ENCODE results near the gene SMYD5. TPM values are rescaled to one million over a fixed set of nuclear protein-coding genes. Genes with fewer than 3 reads are reported as not detected.

The SMYD5 gene
- total and polyA plus RNA-seq, 2 donors (not counting 1 experiment from before 2014, with no cell fraction given), result 31.9 to 41.0 TPM

GRCh38 chr2:73176205-73176880, 37.7 kb upstream of the SMYD5 start:
- 3% methylated on average over 28 of the region's 31 CpGs for WGBS (ENCODE audit: insufficient coverage)
- H2AFZ ChIP-seq (ENCODE audit: insufficient read depth, low read depth, low read length, poor library complexity, severe bottlenecking), result peak overlapping the region; percentile 94

More at GRCh38 chr2:73176205-73176880, 37.7 kb upstream of the SMYD5 start:
- intact Hi-C loops (cut with micrococcal nuclease), result loop anchor here (2.0 to 10.0 kb wide), 4 partner anchors 14 to 1252 kb away; partner anchors contain the start of gene RAB11FIP5
- no peaks in the 10 kb centered on the region for H3K36me3 ChIP-seq (replicated peaks in 1 of 2; ENCODE audit: control extremely low read depth in 1 of 2, control insufficient read depth in 1 of 2, extremely low read depth in 1 of 2, insufficient read depth in 2 of 2, low read length in 1 of 2)
- no peaks in the 10 kb centered on the region for H3K79me2 ChIP-seq (ENCODE audit: control insufficient read depth, insufficient read depth, low read length)
- H3K4me3 Mint-ChIP-seq, result peak overlapping the region; percentile 94
- H3K4me2 ChIP-seq (replicated peaks; ENCODE audit: low read depth, low read length, poor library complexity, severe bottlenecking), result peak overlapping the region; percentile 89
- peaks cover 16% of the 10 kb centered on the region for H3K4me1 Mint-ChIP-seq
- ChIA-PET POLR2A (no interaction called here), CTCF (interaction anchor here (0.8 to 6.6 kb wide), 34 partner anchors 11 to 1478 kb away, joined by 3 to 137 read pairs (median 6); partner anchors contain the start of genes ALMS1, CCT7, EMX1 and PRADC1)
- H3K27ac ChIP-seq (ENCODE audit: low read length in 2 of 2), result peak overlapping the region in 1 of 2 donors; percentile 19
- H3K4me3 ChIP-seq (ENCODE audit: control extremely low read depth in 1 of 5, extremely low read depth in 1 of 5, insufficient read depth in 1 of 5, low read depth in 2 of 5, low read length in 4 of 5), result peak overlapping the region in 4 of 5 experiments; percentile 51 to 76 (median 68)
- no peaks in the 10 kb centered on the region for H3K9me3 ChIP-seq (ENCODE audit: control extremely low read depth in 1 of 3, control insufficient read depth in 2 of 3, insufficient read depth in 1 of 3, low read length in 2 of 3)
- no peaks in the 10 kb centered on the region for H4K20me1 ChIP-seq (ENCODE audit: control insufficient read depth, insufficient read depth, low read length, poor library complexity, severe bottlenecking)
- H3K9me3 Mint-ChIP-seq (ENCODE audit: insufficient read depth), result no peaks in the 10 kb centered on the region
- no peak for TF ChIP-seq EZH2 (IDR thresholded peaks at IDR 0.05; ENCODE audit: borderline replicate concordance, insufficient read depth, low read depth, low read length, poor library complexity, severe bottlenecking)
- no peak for TF ChIP-seq CTCF (IDR thresholded peaks at IDR 0.05)
- H3K27me3 ChIP-seq (replicated peaks in 1 of 4; ENCODE audit: control extremely low read depth in 1 of 4, control insufficient read depth in 3 of 4, insufficient read depth in 4 of 4, low read length in 3 of 4), result peaks cover 0 to 58% (median 16%) of the 10 kb centered on the region in 4 experiments
- peak overlapping the region; percentile 3 for H3K27ac Mint-ChIP-seq
- no peak for ATAC-seq (ENCODE audit: low read depth)
- peaks cover 24 to 28% of the 10 kb centered on the region in 2 donors for H3K4me1 ChIP-seq (ENCODE audit: control insufficient read depth in 2 of 2, insufficient read depth in 2 of 2, low read length in 2 of 2)
- H3K9ac ChIP-seq (ENCODE audit: low read length), result peak overlapping the region; percentile 67
- DNase-seq, result peak; percentile 61
- peaks cover 59% of the 10 kb centered on the region for H3K27me3 Mint-ChIP-seq

Data from B cell (primary cell).